ENCODE data around the gene EIF3J. TPM values are rescaled to one million over a fixed set of nuclear protein-coding genes. Genes with fewer than 3 reads are reported as not detected.

The EIF3J gene
- total RNA-seq, 1 experiment from 2014 or later: 25.6 TPM

DNA sequence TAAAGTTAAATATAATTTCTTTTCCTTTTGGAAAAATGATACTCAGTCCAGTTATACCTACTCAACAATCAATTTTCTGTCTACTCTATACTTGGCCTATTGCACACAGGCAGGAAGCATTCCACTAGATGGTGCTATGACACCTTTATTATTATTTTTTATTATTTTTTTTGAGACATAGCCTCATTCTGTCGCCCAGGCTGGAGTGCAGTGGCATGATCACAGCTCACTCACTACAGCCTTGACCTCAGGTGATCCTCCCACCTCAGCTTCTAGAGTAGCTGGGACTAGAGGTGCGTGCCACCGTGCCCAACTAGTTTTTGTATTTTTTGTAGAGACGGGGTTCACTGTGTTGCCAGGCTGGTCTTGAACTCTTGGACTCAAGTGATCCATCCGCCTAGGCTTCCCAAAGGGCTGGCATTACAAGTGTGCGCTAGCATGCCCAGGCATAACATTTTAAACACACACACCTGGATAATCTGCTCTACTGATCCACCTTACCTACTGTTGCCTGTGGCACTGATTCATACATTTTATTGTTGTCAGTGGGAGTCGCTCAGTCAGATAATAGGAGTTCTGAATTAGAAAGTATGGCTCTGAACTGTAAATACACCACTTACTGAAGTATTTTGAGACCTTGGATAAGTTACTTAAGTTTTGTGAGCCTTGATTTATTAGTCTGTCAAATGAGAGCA is 56.2 kb downstream of the EIF3J start:
- no peak for DNase-seq (ENCODE audit: low spot score)

DNA sequence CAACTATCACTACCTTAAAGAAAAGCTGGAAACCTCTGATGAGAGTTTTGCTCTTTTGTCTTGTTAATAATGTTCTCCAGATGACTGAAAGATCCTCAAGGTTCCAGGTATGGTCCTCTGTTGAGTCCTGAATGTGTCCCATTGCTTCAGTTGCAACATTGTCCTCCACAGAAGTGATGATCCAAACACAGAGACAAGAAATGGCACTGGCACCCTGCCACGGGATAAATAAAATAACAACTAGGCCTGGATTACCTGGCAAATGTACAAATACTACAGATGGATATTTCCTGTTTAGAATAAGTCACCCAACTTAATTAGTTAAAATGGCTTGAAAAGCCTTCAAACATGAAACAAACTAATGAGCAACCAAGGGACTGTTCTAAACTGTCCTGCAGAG is 58.3 kb downstream of the EIF3J start:
- DNase-seq (ENCODE audit: low spot score): no peak

DNA sequence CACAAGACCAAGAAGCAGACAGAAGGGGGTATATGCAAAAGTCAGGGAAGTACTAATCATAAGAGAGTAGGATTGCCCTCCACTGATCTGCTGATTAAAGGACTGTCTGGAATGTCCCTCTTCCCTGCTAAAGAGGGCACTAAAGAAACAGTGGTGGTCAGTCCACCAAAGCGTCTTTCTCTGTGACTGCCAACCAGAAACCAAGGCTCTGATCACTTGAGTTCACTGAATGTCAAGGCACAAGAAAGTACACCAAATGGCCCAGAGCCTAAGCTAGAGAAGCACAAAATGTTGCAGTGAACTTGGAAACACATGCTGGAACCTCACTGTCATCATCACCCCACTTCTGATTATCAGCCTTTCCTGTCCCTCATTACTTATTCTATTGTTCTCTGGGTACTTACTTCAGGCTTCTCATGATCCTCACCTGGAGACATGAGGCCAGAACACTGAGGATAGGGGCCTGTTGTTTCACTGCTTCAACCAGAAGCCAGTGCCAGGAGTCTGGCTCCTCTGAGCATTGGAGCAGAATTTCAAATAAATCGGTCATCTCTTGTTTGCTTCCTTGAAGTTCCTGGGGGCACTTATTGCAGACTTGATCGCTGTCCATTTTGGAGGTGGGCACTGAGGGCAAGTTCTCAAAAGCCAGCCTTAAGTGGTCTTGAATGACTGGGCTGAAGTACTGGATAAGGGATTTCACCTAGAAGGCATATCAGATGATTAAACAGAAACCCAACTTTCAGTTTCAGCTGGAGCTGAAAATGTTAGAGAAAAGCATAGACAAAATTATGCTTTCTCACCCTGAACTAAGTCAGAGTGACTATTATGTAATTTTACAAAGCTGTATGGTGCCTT is 58.9 kb downstream of the EIF3J start:
- no peak for DNase-seq (ENCODE audit: low spot score)

DNA sequence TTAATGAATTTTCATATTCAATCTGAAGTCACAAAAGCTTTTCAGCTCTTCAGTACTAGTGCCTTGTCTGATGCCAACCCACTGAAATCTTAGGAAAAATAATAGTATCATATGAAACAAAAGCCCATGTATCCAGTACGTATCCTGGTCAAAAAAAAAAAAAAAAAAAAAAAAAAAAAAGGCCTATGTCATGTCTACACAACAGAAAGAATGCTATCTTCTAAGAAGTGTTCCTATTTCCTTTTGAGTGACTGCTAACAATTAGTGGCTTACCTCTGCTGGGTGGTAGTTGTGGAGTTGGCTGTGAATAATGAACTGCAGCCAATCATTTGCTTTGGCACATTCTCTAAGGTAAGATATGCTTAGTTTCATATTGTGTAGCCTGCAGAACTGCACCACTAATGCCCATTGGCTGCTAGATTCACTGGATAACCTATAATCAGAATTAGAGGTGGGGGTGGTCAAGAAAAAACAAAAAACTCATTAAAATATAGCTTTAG is 59.6 kb downstream of the EIF3J start:
- DNase-seq (ENCODE audit: low spot score): no peak

DNA sequence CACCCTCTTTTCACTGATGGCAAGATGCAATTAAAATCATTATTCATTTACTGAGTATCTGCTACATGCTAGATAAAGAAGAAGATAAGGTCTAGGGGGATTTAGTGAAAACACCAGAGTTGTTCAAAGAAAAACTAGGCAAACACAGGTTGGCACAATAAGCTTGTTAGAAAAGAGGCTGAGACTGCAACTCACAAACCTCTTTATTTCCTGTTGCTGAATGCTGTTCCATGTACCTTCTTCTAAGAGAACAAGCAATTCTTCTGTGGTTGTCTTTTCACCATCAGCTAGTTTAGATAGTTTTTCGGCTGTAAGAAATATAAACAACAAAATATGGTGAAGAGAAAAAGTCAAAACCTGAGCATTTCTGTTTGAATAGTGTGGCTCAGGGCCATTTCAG is 61.1 kb downstream of the EIF3J start:
- no peak for DNase-seq (ENCODE audit: low spot score)

DNA sequence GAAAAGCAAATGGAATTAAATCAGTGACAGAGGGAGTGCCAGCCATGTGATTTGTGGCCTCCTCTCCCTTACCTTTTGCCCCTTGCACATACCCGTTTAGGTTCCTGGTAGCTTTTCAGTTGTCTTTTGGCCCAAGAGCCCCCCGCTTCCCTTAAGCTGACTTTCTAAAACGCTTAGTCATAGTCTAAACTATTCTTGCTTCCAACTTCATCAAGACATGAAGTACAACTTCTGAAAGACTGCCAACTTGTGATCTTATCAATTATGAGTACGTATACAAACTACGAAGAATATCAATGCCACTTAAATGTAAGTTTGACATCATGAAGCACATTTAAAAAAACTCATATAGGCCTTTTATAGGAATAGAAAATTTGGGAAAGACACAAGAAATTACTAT is 61.9 kb downstream of the EIF3J start:
- DNase-seq (ENCODE audit: low spot score): no peak

DNA sequence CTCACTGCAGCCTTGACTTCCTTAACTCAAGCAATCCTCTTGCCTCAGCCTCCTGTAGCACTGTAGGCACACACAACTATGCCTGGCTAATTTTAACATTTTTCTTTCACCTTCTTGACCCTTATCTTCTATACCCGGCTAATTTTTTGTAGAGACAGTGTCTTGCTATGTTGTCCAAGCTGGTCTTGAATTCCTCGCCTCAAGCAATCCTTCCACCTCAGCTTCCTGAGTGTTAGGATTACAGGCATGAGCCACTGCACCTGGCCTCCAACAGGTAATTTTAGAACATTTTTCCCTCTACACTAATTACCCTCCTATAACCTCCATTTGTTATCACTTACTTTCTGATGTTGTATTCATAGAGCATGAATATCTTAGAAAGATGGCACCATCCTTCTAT is 66.2 kb downstream of the EIF3J start:
- DNase-seq (ENCODE audit: low spot score): no peak

DNA sequence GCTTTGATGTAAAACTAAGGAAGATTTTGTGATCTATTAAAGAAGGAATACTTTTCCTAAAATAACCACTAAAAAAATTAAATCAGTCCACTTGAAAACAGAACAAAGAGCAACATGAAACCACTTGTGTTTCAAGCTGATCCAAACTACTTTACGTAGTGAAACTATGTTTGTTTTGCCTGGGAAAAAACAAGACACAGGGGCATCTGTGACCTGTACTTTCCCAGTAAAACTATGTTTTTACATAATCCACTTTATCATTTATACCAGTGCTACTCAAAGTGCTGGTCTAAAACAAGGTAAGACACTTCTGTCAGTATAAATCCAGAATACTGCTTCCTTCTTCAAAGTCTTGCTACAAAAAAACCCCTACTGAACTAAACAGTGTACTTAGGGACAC is 69.8 kb downstream of the EIF3J start:
- DNase-seq (ENCODE audit: low spot score): no peak

Other genes starting within 250 kb of the EIF3J start
- 82.1 and 82.8 TPM in 2 replicates for gene GOLM2, start 248.4 kb upstream of the EIF3J start, total RNA-seq (2014; rRNA removed; shearing (Covaris generic))
- 69.8 and 76.1 TPM in 2 replicates for gene CTDSPL2, start 109.5 kb upstream of the EIF3J start, total RNA-seq (2014; rRNA removed; shearing (Covaris generic))
- gene SPG11, start 126.5 kb downstream of the EIF3J start, total RNA-seq (2014; rRNA removed; shearing (Covaris generic)): 58.8 and 70.1 TPM in 2 replicates
- 0.20 TPM in 1 of 2 replicates, not detected in the other for gene PATL2, start 174.2 kb downstream of the EIF3J start, total RNA-seq (2014; rRNA removed; shearing (Covaris generic))
- gene B2M, start 174.4 kb downstream of the EIF3J start, total RNA-seq (2014; rRNA removed; shearing (Covaris generic)): 494 and 506 TPM in 2 replicates
- 7.4 and 9.6 TPM in 2 replicates for gene TRIM69, start 199.4 kb downstream of the EIF3J start, total RNA-seq (2014; rRNA removed; shearing (Covaris generic))